Activated T-helper 2 cell treated with anti-CD3 and anti-CD28 coated beads, Interferon-gamma antibody, Interleukin-2, Interleukin-4, amounts not matched to agents 10 μg/mL and 5 μg/mL and 100 μg/mL, durations not matched to agents 14 hours and 24 hours and 36 hours (primary cell): Measurements from ENCODE around the gene TNFRSF6B. TPM values are rescaled to one million over a fixed set of nuclear protein-coding genes. Genes with fewer than 3 reads are reported as not detected.

ENCODE experiments used
- DNase-seq: peaks from one replicate; pipeline ENCODE4 v3.0.0; 2021; ENCODE audit warnings: low spot score
- H3K27ac Mint-ChIP-seq: one replicate; pipeline ENCODE4 v1.8.0; 2021; ENCODE audit warnings: mixed read lengths
- H3K27me3 Mint-ChIP-seq: one replicate; pipeline ENCODE4 v1.8.0; 2021; ENCODE audit warnings: low read depth, mixed read lengths
- H3K36me3 Mint-ChIP-seq: one replicate; pipeline ENCODE4 v1.8.0; 2021; ENCODE audit warnings: low read depth, mixed read lengths
- H3K4me1 Mint-ChIP-seq: one replicate; pipeline ENCODE4 v1.8.0; 2021; ENCODE audit warnings: low read depth, mixed read lengths
- H3K4me3 Mint-ChIP-seq: one replicate; pipeline ENCODE4 v1.8.0; 2021; ENCODE audit warnings: low read depth, mild to moderate bottlenecking, moderate library complexity, mixed read lengths
- H3K9me3 Mint-ChIP-seq: one replicate; pipeline ENCODE4 v1.8.0; 2021; ENCODE audit warnings: mixed read lengths
- intact Hi-C: fragments of 100-400 bp; cut with micrococcal nuclease; formaldehyde crosslinking; loops from one replicate; pipeline ENCODE4 v1.15.1; 2023
- total RNA-seq: library from RNA; stranded (reverse); gene quantifications from 2 replicates; pipeline ENCODE4 v1.2.3, GENCODE V29; 2022

TNFRSF6B gene
- total RNA-seq, 1 donor from 2014 or later, result not detected

- intact Hi-C loops, result loop anchor here (1.0 to 10.0 kb wide), 3 partner anchors 37 to 269 kb away; partner anchors contain the start of gene SAMD10
- Mint-ChIP-seq H3K36me3 (peaks cover 45% of the 10 kb centered on the region), H3K27ac (no peak overlapping the region), H3K9me3 (no peaks in the 10 kb centered on the region), H3K4me1 (peaks cover 23% of the 10 kb centered on the region), H3K4me3 (peak overlapping the region; percentile 21), H3K27me3 (no peaks in the 10 kb centered on the region)
- DNase-seq, result no peak
Observed at GRCh38 chr20:63705232-63706026, 9.0 kb downstream of the TNFRSF6B start.

GRCh38 chr20:63706027-63706695, 9.7 kb downstream of the TNFRSF6B start:
- Mint-ChIP-seq H3K4me1 (peaks cover 31% of the 10 kb centered on the region), H3K36me3 (peaks cover 52% of the 10 kb centered on the region)
- intact Hi-C loops, result loop anchor here (1.0 to 10.0 kb wide), 3 partner anchors 36 to 269 kb away; partner anchors contain the start of gene SAMD10

GRCh38 chr20:63706852-63707557, 10.6 kb downstream of the TNFRSF6B start:
- H3K36me3 Mint-ChIP-seq, result peaks cover 61% of the 10 kb centered on the region
- peaks cover under 1% of the 10 kb centered on the region for H3K9me3 Mint-ChIP-seq
- peak overlapping the region; percentile 60 for H3K27ac Mint-ChIP-seq
- peaks cover 33% of the 10 kb centered on the region for H3K4me1 Mint-ChIP-seq
- H3K27me3 Mint-ChIP-seq, result no peaks in the 10 kb centered on the region
- intact Hi-C loops, result loop anchor here (1.0 to 10.0 kb wide), 5 partner anchors 35 to 268 kb away; partner anchors contain the start of genes RTEL1 and SAMD10
- DNase-seq, result peak; percentile 58
- H3K4me3 Mint-ChIP-seq, result peak overlapping the region; percentile 87

More at GRCh38 chr20:63706027-63706695, 9.7 kb downstream of the TNFRSF6B start:
- peak overlapping the region; percentile 87 for H3K4me3 Mint-ChIP-seq
- DNase-seq, result no peak
- no peaks in the 10 kb centered on the region for H3K27me3 Mint-ChIP-seq
- no peaks in the 10 kb centered on the region for H3K9me3 Mint-ChIP-seq
- no peak overlapping the region for H3K27ac Mint-ChIP-seq

- H3K9me3 Mint-ChIP-seq, result peaks cover 7% of the 10 kb centered on the region
- H3K4me3 Mint-ChIP-seq, result peak within 1 kb of the TSS; percentile 87
- intact Hi-C loops, result loop anchor here (1.0 to 10.0 kb wide), 4 partner anchors 35 to 267 kb away; partner anchors contain the start of genes RTEL1 and SAMD10
- no peaks in the 10 kb centered on the region for H3K27me3 Mint-ChIP-seq
- peaks cover 68% of the 10 kb centered on the region for H3K36me3 Mint-ChIP-seq
- H3K27ac Mint-ChIP-seq, result peak within 1 kb of the TSS; percentile 60
- DNase-seq, result peak; percentile 87
- H3K4me1 Mint-ChIP-seq, result peaks cover 36% of the 10 kb centered on the region
Observed at GRCh38 chr20:63707558-63708300, 11.3 kb downstream of the TNFRSF6B start, which contains the start of the genes ARFRP1 and ZGPAT. Gene ARFRP1 (minus strand): TSS chr20:63707976. CDS start chr20:63707091, 885 bp downstream. Gene ZGPAT (plus strand): TSS chr20:63708039. CDS start chr20:63708581, 542 bp downstream.

- DNase-seq, result no peak
- Mint-ChIP-seq H3K4me3 (peak overlapping the region; percentile 81), H3K36me3 (peaks cover 72% of the 10 kb centered on the region), H3K27me3 (no peaks in the 10 kb centered on the region), H3K9me3 (peaks cover 7% of the 10 kb centered on the region), H3K4me1 (peaks cover 36% of the 10 kb centered on the region), H3K27ac (peak overlapping the region; percentile 45)
- intact Hi-C loops, result loop anchor here (5.0 to 10.0 kb wide), 2 partner anchors 34 to 266 kb away; partner anchors contain the start of gene SAMD10
Observed at GRCh38 chr20:63708301-63709148, 12.1 kb downstream of the TNFRSF6B start.

GRCh38 chr20:63709149-63709527, 12.7 kb downstream of the TNFRSF6B start:
- peaks cover 36% of the 10 kb centered on the region for H3K4me1 Mint-ChIP-seq
- H3K9me3 Mint-ChIP-seq, result peaks cover 7% of the 10 kb centered on the region
- no peak for DNase-seq
- peak overlapping the region; percentile 81 for H3K4me3 Mint-ChIP-seq
- H3K27me3 Mint-ChIP-seq, result no peaks in the 10 kb centered on the region
- peaks cover 73% of the 10 kb centered on the region for H3K36me3 Mint-ChIP-seq
- peak overlapping the region; percentile 22 for H3K27ac Mint-ChIP-seq
- intact Hi-C loops, result loop anchor here (5.0 to 10.0 kb wide), 2 partner anchors 33 to 266 kb away; partner anchors contain the start of gene SAMD10

- Mint-ChIP-seq H3K9me3 (peaks cover 10% of the 10 kb centered on the region), H3K4me3 (peak overlapping the region; percentile 23), H3K27me3 (no peaks in the 10 kb centered on the region), H3K27ac (no peak overlapping the region), H3K36me3 (peaks cover 75% of the 10 kb centered on the region), H3K4me1 (peaks cover 37% of the 10 kb centered on the region)
- no peak for DNase-seq
- intact Hi-C loops, result no loop called here
Observed at GRCh38 chr20:63711085-63711645, 14.7 kb downstream of the TNFRSF6B start.

GRCh38 chr20:63712191-63712590, 15.7 kb downstream of the TNFRSF6B start:
- intact Hi-C loops, result no loop called here
- Mint-ChIP-seq H3K4me1 (peaks cover 31% of the 10 kb centered on the region), H3K27me3 (no peaks in the 10 kb centered on the region), H3K27ac (no peak overlapping the region), H3K4me3 (no peak overlapping the region), H3K36me3 (peaks cover 78% of the 10 kb centered on the region), H3K9me3 (peaks cover 13% of the 10 kb centered on the region)
- DNase-seq, result no peak

GRCh38 chr20:63714858-63715257, 18.4 kb downstream of the TNFRSF6B start:
- peaks cover 20% of the 10 kb centered on the region for H3K4me1 Mint-ChIP-seq
- no peak overlapping the region for H3K4me3 Mint-ChIP-seq

GRCh38 chr20:63718996-63719395, 22.5 kb downstream of the TNFRSF6B start:
- H3K9me3 Mint-ChIP-seq, result peaks cover 22% of the 10 kb centered on the region
- no peak overlapping the region for H3K27ac Mint-ChIP-seq
- DNase-seq, result no peak

More at GRCh38 chr20:63714858-63715257, 18.4 kb downstream of the TNFRSF6B start:
- Mint-ChIP-seq H3K36me3 (peaks cover 91% of the 10 kb centered on the region), H3K27me3 (no peaks in the 10 kb centered on the region), H3K9me3 (peaks cover 29% of the 10 kb centered on the region), H3K27ac (no peak overlapping the region)
- intact Hi-C loops, result no loop called here
- DNase-seq, result no peak

More at GRCh38 chr20:63718996-63719395, 22.5 kb downstream of the TNFRSF6B start:
- no peaks in the 10 kb centered on the region for H3K27me3 Mint-ChIP-seq
- peaks cover 91% of the 10 kb centered on the region for H3K36me3 Mint-ChIP-seq
- no peak overlapping the region for H3K4me3 Mint-ChIP-seq
- peaks cover 6% of the 10 kb centered on the region for H3K4me1 Mint-ChIP-seq
- intact Hi-C loops, result no loop called here
